K562 (cell line): Measurements from ENCODE around the gene WFIKKN1. TPM values are rescaled to one million over a fixed set of nuclear protein-coding genes. Genes with fewer than 3 reads are reported as not detected.

Experiments
- ATAC-seq: fragments of 200-7000 bp; cut with Tn5 transposase; 3 replicates; pipeline ENCODE4 v1.9.1; 2020; ENCODE audit warnings: moderate library complexity
- BruUV-seq: library from RNA; stranded (reverse); fragments of 400-500 nt; replicated peaks from 2 replicates; lab custom pipeline; 2021; lab: Mats Ljungman, UMichigan
- CTCF ChIA-PET: fragments of 300-600 bp; formaldehyde crosslinking; extraction: SDS; loops from one replicate; lab custom pipeline; 2021; ENCODE audit warnings: low intra/inter-chr PET ratio; lab: Yijun Ruan, JAX
- POLR2A ChIA-PET: fragments of 300-600, 350-650 bp; sonication (Branson Sonifier 250); formaldehyde crosslinking; extraction: SDS; loops from one replicate; lab custom pipeline; 2021; ENCODE audit warnings: antibody characterized with exemption, inconsistent platforms; lab: Yijun Ruan, JAX
- DNase-seq, 4 experiments: peaks; one replicate each; pipeline versions ENCODE4 v3.0.0 to v3.0.0-alpha.2; 2011 to 2018; ENCODE audit warnings: low spot score in 3 of 4, mixed read lengths in 3 of 4; ENCODE audit errors: extremely low read depth in 1 of 4
- FAIRE-seq: peaks from 2 replicates; lab custom pipeline; 2011; peaks lifted over from hg19 to GRCh38; lab: Jason Lieb, UNC
- H2AFZ ChIP-seq: 2 replicates; pipeline ENCODE4 v1.6.0; 2011; ENCODE audit warnings: low read depth, low read length, control low read depth, inconsistent platforms
- H3K27ac ChIP-seq: fragments of 200-600 bp; 3 replicates; pipeline ENCODE4 v1.8.0; 2011; ENCODE audit warnings: low read depth, mild to moderate bottlenecking, control low read depth, inconsistent platforms, low read length, moderate library complexity, mixed read lengths; ENCODE audit errors: extremely low read depth
- H3K27me3 ChIP-seq, 2 experiments: fragments of 300-600 bp in 1 of 2; 2 replicates in 1 of 2; 3 replicates in 1 of 2; pipeline versions ENCODE4 v1.6.0 to v1.8.0; 2011; ENCODE audit warnings: inconsistent platforms in 2 of 2, low read length in 2 of 2, mild to moderate bottlenecking in 1 of 2, mixed read lengths in 1 of 2, moderate library complexity in 1 of 2; ENCODE audit not compliant: control insufficient read depth in 2 of 2, insufficient read depth in 2 of 2
- H3K36me3 ChIP-seq: fragments of 300-600 bp; 3 replicates; pipeline ENCODE4 v1.8.0; 2011; ENCODE audit warnings: mild to moderate bottlenecking, low read length, inconsistent platforms; ENCODE audit not compliant: control insufficient read depth, insufficient read depth
- H3K4me1 ChIP-seq, 2 experiments: fragments of 200-600 bp in 1 of 2; replicated peaks in 1 of 2; 2 replicates in 1 of 2; 3 replicates in 1 of 2; pipeline versions ENCODE4 v1.5.1 to v1.8.0; 2011; ENCODE audit warnings: inconsistent platforms in 2 of 2, low read length in 2 of 2, mild to moderate bottlenecking in 1 of 2, mixed read lengths in 1 of 2, moderate library complexity in 1 of 2; ENCODE audit not compliant: control insufficient read depth in 2 of 2, insufficient read depth in 2 of 2
- H3K4me2 ChIP-seq: 2 replicates; pipeline ENCODE4 v1.6.1; 2011; ENCODE audit warnings: low read length, control low read depth, inconsistent platforms, mixed read lengths; ENCODE audit not compliant: insufficient read depth
- H3K4me3 ChIP-seq: fragments of 200-600 bp; sonication (generic), shearing (Covaris generic); 2 replicates; pipeline ENCODE4 v1.5.1; 2016; ENCODE audit warnings: control low read depth, inconsistent platforms
- H3K79me2 ChIP-seq: fragments of 200-600 bp; 3 replicates; pipeline ENCODE4 v1.8.0; 2011; ENCODE audit warnings: low read length, inconsistent platforms; ENCODE audit not compliant: control insufficient read depth, insufficient read depth
- H3K9ac ChIP-seq, 2 experiments: 2 replicates each; pipeline versions ENCODE4 v1.6.0 to v1.6.1; 2011; ENCODE audit warnings: low read depth in 2 of 2, low read length in 2 of 2, control low read depth in 1 of 2, inconsistent platforms in 1 of 2, mild to moderate bottlenecking in 1 of 2, mixed read lengths in 1 of 2; ENCODE audit not compliant: insufficient read depth in 1 of 2
- H3K9me1 ChIP-seq: one replicate; pipeline ENCODE4 v1.6.0; 2011; ENCODE audit warnings: inconsistent platforms, mild to moderate bottlenecking, low read length, moderate library complexity; ENCODE audit not compliant: control insufficient read depth, insufficient read depth
- H3K9me3 ChIP-seq: replicated peaks from 2 replicates; pipeline ENCODE4 v1.5.1; 2011; ENCODE audit warnings: low read depth, low read length, inconsistent platforms; ENCODE audit not compliant: control insufficient read depth, insufficient read depth
- H4K20me1 ChIP-seq: replicated peaks from 2 replicates; pipeline ENCODE4 v1.6.1; 2011; ENCODE audit warnings: low read length, inconsistent platforms, mixed read lengths; ENCODE audit not compliant: control insufficient read depth, insufficient read depth
- CAMTA2 ChIP-seq: fragments of 250-450 bp; sonication (Bioruptor Pico); conservative IDR thresholded peaks from 2 replicates; pipeline ENCODE4 v1.5.1; 2022
- CBFA2T2 ChIP-seq: fragments of 450-650 bp; conservative IDR thresholded peaks from 2 replicates; pipeline ENCODE4 v1.6.1; 2017; ENCODE audit warnings: mild to moderate bottlenecking
- ERF ChIP-seq: fragments of 450-650 bp; formaldehyde crosslinking; IDR thresholded peaks from 2 replicates; pipeline ENCODE4 v1.4.0; 2020; ENCODE audit warnings: mild to moderate bottlenecking, mixed read lengths
- PCBP1 ChIP-seq: fragments of 200-400 bp; formaldehyde crosslinking; IDR thresholded peaks from 2 replicates; pipeline ENCODE4 v1.6.1; 2018; ENCODE audit warnings: mild to moderate bottlenecking, low read depth, low read length; ENCODE audit not compliant: poor library complexity, severe bottlenecking
- RNF2 ChIP-seq: sonication (generic); IDR thresholded peaks from 2 replicates; pipeline ENCODE4 v1.6.1; 2016
- TAF7 ChIP-seq: fragments of 450-650 bp; IDR thresholded peaks from 2 replicates; pipeline ENCODE4 v1.6.1; 2016; ENCODE audit warnings: missing genetic modification characterization, missing compliant biosample characterization
- WGBS: fragments of 100-300 bp; shearing (Covaris generic); methylation state at CpG from one replicate; pipeline ENCODE4 v1.1.6; 2016; ENCODE audit warnings: low coverage, mixed read lengths; ENCODE audit not compliant: insufficient coverage; ENCODE audit errors: missing lambda C conversion rate; 5-methylcytosine and 5-hydroxymethylcytosine counted together
- in situ Hi-C: fragments of 300-500 bp; cut with MboI; formaldehyde crosslinking; loops from 4 replicates; pipeline ENCODE4 v1.15.0; 2018; ENCODE audit warnings: inconsistent platforms, mixed read lengths
- intact Hi-C: fragments of 100-400 bp; cut with micrococcal nuclease; formaldehyde crosslinking; loops from 2 replicates; pipeline ENCODE4 v1.14.2; 2022
- polyA plus RNA-seq, 8 experiments: library from polyadenylated mRNA; depleted of rRNA in 4 of 8; stranded (reverse) in 5 of 8; unstranded in 3 of 8; fragments of >200 nt; fragmentation: Nextera tagmentation in 2 of 8; fragmentation: Illumina TruSeq in 1 of 8; extraction: Ambion mirVana in 2 of 8; extraction: Trizol in 1 of 8; gene quantifications; 2 replicates each; pipeline versions ENCODE4 v1.2.1 to v1.2.3, GENCODE V29; 2011 to 2014; ENCODE audit warnings: inconsistent platforms in 1 of 8, missing spikeins in 1 of 8
- total RNA-seq, 7 experiments: library from RNA; depleted of rRNA in 6 of 7; stranded (reverse); fragments of >200 nt in 6 of 7; fragmentation: Illumina TruSeq in 2 of 7; extraction: Trizol in 2 of 7; gene quantifications; 2 replicates each; pipeline versions ENCODE4 v1.2.1 to v1.2.3, GENCODE V29; 2011 to 2021; ENCODE audit warnings: low replicate concordance in 1 of 7
- TF ChIP-seq, protein P1 (sequence below): fragments of 200-800 bp; sonication (Bioruptor generic); IDR thresholded peaks from 2 replicates; pipeline ENCODE4 v1.6.1; 2016; ENCODE audit warnings: missing genetic modification characterization, missing compliant biosample characterization

Gene WFIKKN1
- total and polyA plus RNA-seq, 9 of the 15 experiments (the other 6 are each of a cell fraction or from before 2014, with no cell fraction given): 0.14 to 1.1 (median 0.50) TPM; not detected in 4

DNA sequence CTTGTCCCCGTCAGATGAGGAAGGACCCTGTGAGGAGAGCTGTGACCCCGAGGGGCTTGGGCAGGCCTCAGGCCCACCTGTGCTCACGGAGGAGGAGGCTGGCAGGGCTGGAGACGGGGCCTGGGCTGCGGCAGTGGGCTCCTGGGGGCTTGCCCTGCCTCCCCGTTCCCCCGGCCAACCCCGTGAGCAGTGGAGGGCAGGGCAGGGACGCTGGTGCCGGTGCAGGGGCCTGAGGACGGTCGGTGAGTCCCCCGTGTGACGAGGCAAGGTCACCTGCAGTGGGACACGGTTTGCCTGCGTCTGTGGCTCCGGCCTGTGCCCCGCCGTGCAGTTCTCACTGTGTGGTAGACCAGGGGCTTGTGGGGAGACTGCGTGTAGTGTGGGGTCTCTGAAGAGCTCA lies 28.8 kb downstream of the WFIKKN1 start:
- TF ChIP-seq TAF7 (tag) (no peak), ERF (CRISPR knock-in tag) (no peak), RNF2 (no peak), PCBP1 (peak; percentile 16), CAMTA2 (CRISPR knock-in tag) (no peak), CBFA2T2 (no peak)
- TF ChIP-seq, protein P1, sequence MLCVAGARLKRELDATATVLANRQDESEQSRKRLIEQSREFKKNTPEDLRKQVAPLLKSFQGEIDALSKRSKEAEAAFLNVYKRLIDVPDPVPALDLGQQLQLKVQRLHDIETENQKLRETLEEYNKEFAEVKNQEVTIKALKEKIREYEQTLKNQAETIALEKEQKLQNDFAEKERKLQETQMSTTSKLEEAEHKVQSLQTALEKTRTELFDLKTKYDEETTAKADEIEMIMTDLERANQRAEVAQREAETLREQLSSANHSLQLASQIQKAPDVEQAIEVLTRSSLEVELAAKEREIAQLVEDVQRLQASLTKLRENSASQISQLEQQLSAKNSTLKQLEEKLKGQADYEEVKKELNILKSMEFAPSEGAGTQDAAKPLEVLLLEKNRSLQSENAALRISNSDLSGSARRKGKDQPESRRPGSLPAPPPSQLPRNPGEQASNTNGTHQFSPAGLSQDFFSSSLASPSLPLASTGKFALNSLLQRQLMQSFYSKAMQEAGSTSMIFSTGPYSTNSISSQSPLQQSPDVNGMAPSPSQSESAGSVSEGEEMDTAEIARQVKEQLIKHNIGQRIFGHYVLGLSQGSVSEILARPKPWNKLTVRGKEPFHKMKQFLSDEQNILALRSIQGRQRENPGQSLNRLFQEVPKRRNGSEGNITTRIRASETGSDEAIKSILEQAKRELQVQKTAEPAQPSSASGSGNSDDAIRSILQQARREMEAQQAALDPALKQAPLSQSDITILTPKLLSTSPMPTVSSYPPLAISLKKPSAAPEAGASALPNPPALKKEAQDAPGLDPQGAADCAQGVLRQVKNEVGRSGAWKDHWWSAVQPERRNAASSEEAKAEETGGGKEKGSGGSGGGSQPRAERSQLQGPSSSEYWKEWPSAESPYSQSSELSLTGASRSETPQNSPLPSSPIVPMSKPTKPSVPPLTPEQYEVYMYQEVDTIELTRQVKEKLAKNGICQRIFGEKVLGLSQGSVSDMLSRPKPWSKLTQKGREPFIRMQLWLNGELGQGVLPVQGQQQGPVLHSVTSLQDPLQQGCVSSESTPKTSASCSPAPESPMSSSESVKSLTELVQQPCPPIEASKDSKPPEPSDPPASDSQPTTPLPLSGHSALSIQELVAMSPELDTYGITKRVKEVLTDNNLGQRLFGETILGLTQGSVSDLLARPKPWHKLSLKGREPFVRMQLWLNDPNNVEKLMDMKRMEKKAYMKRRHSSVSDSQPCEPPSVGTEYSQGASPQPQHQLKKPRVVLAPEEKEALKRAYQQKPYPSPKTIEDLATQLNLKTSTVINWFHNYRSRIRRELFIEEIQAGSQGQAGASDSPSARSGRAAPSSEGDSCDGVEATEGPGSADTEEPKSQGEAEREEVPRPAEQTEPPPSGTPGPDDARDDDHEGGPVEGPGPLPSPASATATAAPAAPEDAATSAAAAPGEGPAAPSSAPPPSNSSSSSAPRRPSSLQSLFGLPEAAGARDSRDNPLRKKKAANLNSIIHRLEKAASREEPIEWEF (CRISPR knock-in tag): no peak
- Histone ChIP-seq H2AFZ (no peak overlapping the region), H3K9ac (peak overlapping the region in 1 of 2 experiments; percentile 53; a peak in 2 of 4 replicates), H3K79me2 (no peaks in the 10 kb centered on the region; the same call in 2 of the 3 replicates), H3K9me1 (no peaks in the 10 kb centered on the region), H3K4me3 (no peak overlapping the region), H4K20me1 (no peaks in the 10 kb centered on the region), H3K27me3 (no peaks in the 10 kb centered on the region), H3K36me3 (no peaks in the 10 kb centered on the region), H3K27ac (no peak overlapping the region), H3K4me2 (no peak overlapping the region), H3K4me1 (peaks cover 2 to 96% of the 10 kb centered on the region in 2 experiments; a peak in 4 of 5 replicates), H3K9me3 (no peaks in the 10 kb centered on the region)
- no peak for FAIRE-seq
- no peak for DNase-seq
- ATAC-seq: no peak
- in situ Hi-C loops (no loop called here), intact Hi-C loops (loop anchor here (2.0 to 10.0 kb wide), 2 partner anchors 71 to 265 kb away; partner anchors contain the start of gene NME4)
- 60% methylated on average over 10 of the region's 20 CpGs for WGBS
- POLR2A ChIA-PET: interaction anchor here (0.6 to 1.4 kb wide), 3 partner anchors 9 to 71 kb away, joined by 3 to 6 read pairs (median 3); no protein-coding TSS in a partner anchor
- no TSS peak for BruUV-seq
- CTCF ChIA-PET: no interaction called here
